ENCODE data around the gene CCDC142. TPM values are rescaled to one million over a fixed set of nuclear protein-coding genes. Genes with fewer than 3 reads are reported as not detected.

CCDC142 gene
- total and polyA plus RNA-seq, 2 of the 8 experiments (the other 6 are each of a cell fraction or from before 2014, with no cell fraction given) = 6.0 to 10.7 TPM

DNA sequence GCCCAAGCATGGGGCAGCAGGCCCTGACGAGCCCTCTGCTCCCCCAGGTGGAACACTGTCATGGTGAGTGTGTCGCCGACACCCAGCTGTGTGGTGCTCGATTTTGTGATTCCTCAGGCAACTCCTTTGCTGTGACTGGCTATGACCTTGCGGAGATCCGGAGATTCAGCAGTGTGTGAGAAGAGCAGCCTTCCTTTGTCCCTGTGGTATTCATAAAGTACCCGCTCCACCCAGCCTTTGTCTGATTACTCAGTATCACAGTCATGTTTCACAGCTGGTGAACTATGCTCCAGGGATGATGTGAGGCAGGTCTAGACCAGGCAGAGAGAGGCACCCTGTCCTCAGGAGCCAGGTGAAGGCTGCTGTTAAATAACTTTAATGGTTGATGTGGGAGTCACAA is 57.3 kb downstream of the CCDC142 start:
- no peak overlapping the region for H2BK15ac ChIP-seq (ENCODE audit: low read length)
- H3K23me2 ChIP-seq (ENCODE audit: low read depth, low read length) = peaks cover 10% of the 10 kb centered on the region
- TF ChIP-seq POLR2A (IDR thresholded peaks at IDR 0.05; ENCODE audit: control extremely low read depth in 1 of 2, low read depth in 2 of 2, low read length in 2 of 2) = peak in 1 of 2 experiments; percentile 48; a peak in 1 of 3 replicates
- peak; percentile 43 for TF ChIP-seq POLR2AphosphoS5 (IDR thresholded peaks at IDR 0.05; ENCODE audit: low read depth, low read length)
- TF ChIP-seq PHF8 (conservative IDR thresholded peaks at IDR 0.05; ENCODE audit: low read depth, low read length) = no peak
- H3K4me2 ChIP-seq (ENCODE audit: insufficient read depth in 1 of 2, low read depth in 2 of 2, low read length in 2 of 2) = no peak overlapping the region
- H2BK20ac ChIP-seq (ENCODE audit: low read length) = no peak overlapping the region
- no peak overlapping the region for H2BK5ac ChIP-seq (ENCODE audit: low read depth, low read length)
- no peak overlapping the region for H3K4ac ChIP-seq (replicated peaks; ENCODE audit: insufficient read length, low read depth, low read length)
- no peak overlapping the region for H3K14ac ChIP-seq (ENCODE audit: insufficient read length)
- H3K36me3 ChIP-seq (ENCODE audit: control insufficient read depth in 2 of 4, insufficient read depth in 4 of 4, low read length in 3 of 4) = peaks cover 13 to 60% (median 44%) of the 10 kb centered on the region in 4 experiments; a peak in 7 of 8 replicates
- H4K20me1 ChIP-seq (replicated peaks in 1 of 2; ENCODE audit: control insufficient read depth in 1 of 2, insufficient read depth in 2 of 2, low read length in 2 of 2) = peaks cover 4 to 18% of the 10 kb centered on the region in 2 experiments
- no peak overlapping the region for H2AFZ ChIP-seq (ENCODE audit: low read length)
- H3K27ac ChIP-seq (ENCODE audit: low read depth, low read length) = no peak overlapping the region
- ChIA-PET POLR2A (ENCODE audit: partially characterized antibody) (interaction anchor here (0.6 to 5.5 kb wide), 6 partner anchors 11 to 78 kb away, joined by 3 to 42 read pairs (median 6); partner anchors contain the start of gene MRPL53), CTCF (ENCODE audit: partially characterized antibody) (interaction anchor here (0.6 to 0.9 kb wide), 3 partner anchors 13 to 47 kb away, joined by 3 read pairs; partner anchors contain the start of gene MRPL53)
- H3K23ac ChIP-seq (ENCODE audit: insufficient read length) = no peak overlapping the region
- no peak overlapping the region for H3K56ac ChIP-seq (replicated peaks; ENCODE audit: insufficient read length, low read depth, low read length)
- DNase-seq (ENCODE audit: low read depth in 1 of 2, low spot score in 2 of 2) (no peak), FAIRE-seq (no peak)
- H2BK12ac ChIP-seq (ENCODE audit: low read depth, low read length) = no peak overlapping the region
- no peaks in the 10 kb centered on the region for H3K79me2 ChIP-seq (ENCODE audit: control insufficient read depth in 1 of 2, insufficient read depth in 2 of 2, low read length in 2 of 2)
- 0 out of 7 replicates have a peak, but pooled peaks cover 0 to 2% (median 0%) of the 10 kb centered on the region in 4 experiments for H3K27me3 ChIP-seq (replicated peaks in 1 of 4; ENCODE audit: control insufficient read depth in 3 of 4, extremely low read depth in 1 of 4, insufficient read depth in 3 of 4, low read length in 3 of 4)
- peaks cover 4% of the 10 kb centered on the region; the same call in 1 of the 2 replicates for H3K79me1 ChIP-seq (ENCODE audit: low read depth, low read length)
- H3K18ac ChIP-seq (ENCODE audit: extremely low read depth, low read length) = no peak overlapping the region
- H2AK5ac ChIP-seq (ENCODE audit: low read depth, low read length) = no peak overlapping the region
- H3K9me3 ChIP-seq (ENCODE audit: insufficient read depth in 2 of 2, low read depth in 1 of 2, low read length in 1 of 2) = no peaks in the 10 kb centered on the region
- H4K8ac ChIP-seq (ENCODE audit: extremely low read depth, insufficient read depth, low read length) = no peak overlapping the region
- peaks cover 0 to 5% (median 3%) of the 10 kb centered on the region in 4 experiments; a peak in 3 of 7 replicates for H3K4me1 ChIP-seq (replicated peaks in 1 of 4; ENCODE audit: control insufficient read depth in 3 of 4, insufficient read depth in 4 of 4, low read length in 3 of 4)
- no peak overlapping the region for H3K4me3 ChIP-seq (ENCODE audit: extremely low read depth in 1 of 4, insufficient read depth in 2 of 4, low read depth in 3 of 4, low read length in 4 of 4)
- H3K9ac ChIP-seq (replicated peaks in 1 of 4; ENCODE audit: extremely low read depth in 1 of 4, low read depth in 3 of 4, low read length in 3 of 4) = no peak overlapping the region
- H4K91ac ChIP-seq (replicated peaks; ENCODE audit: insufficient read length, low read length) = no peak overlapping the region
- no peak overlapping the region for H2BK120ac ChIP-seq (replicated peaks; ENCODE audit: low read depth, low read length)
- WGBS, 2 experiments (ENCODE audit: extremely low coverage in 1 of 2, insufficient coverage in 1 of 2, insufficient read length in 1 of 2, insufficient replicate concordance in 2 of 2, low coverage in 1 of 2, low lambda C conversion rate in 2 of 2, missing lambda C conversion rate in 1 of 2) = 89% methylated on average over 7 of the region's 7 CpGs; no CpG with 5 or more reads in 1 of the 2 experiments
- no peak overlapping the region for H4K5ac ChIP-seq (ENCODE audit: insufficient read length, low read depth, low read length)

All from H1 (cell line).